OCI-LY7 (cell line): Measurements from ENCODE around the gene AMBP. TPM values are rescaled to one million over a fixed set of nuclear protein-coding genes. Genes with fewer than 3 reads are reported as not detected.

Source experiments
- BruUV-seq: library from RNA; stranded (reverse); fragments of 400-500 nt; replicated peaks from 2 replicates; lab custom pipeline; 2021; lab: Mats Ljungman, UMichigan
- CTCF ChIA-PET: fragments of 300-600 bp; sonication (Branson Sonifier 250); formaldehyde crosslinking; loops from one replicate; lab custom pipeline; 2022; ENCODE audit warnings: antibody characterized with exemption; ENCODE audit not compliant: unreplicated experiment; lab: Charles Lee
- POLR2A ChIA-PET: fragments of 300-600 bp; sonication (Branson Sonifier 250); formaldehyde crosslinking; loops from one replicate; lab custom pipeline; 2022; ENCODE audit warnings: antibody characterized with exemption; lab: Charles Lee
- DNase-seq: peaks from one replicate; pipeline ENCODE4 v3.0.0-alpha.2; 2015; ENCODE audit warnings: low spot score
- H2AFZ ChIP-seq: fragments of 200-600 bp; sonication (generic), shearing (Covaris generic); 2 replicates; pipeline ENCODE4 v1.6.1; 2014; ENCODE audit warnings: mild to moderate bottlenecking, antibody characterized with exemption, low read length, moderate library complexity
- H3K27ac ChIP-seq: fragments of 200-600 bp; sonication (generic); 2 replicates; pipeline ENCODE4 v1.5.1; 2014; ENCODE audit warnings: mixed run types, low read depth, mild to moderate bottlenecking, moderate library complexity, low read length, inconsistent platforms; ENCODE audit not compliant: poor library complexity, severe bottlenecking
- H3K36me3 ChIP-seq: fragments of 200-600 bp; sonication (generic); 2 replicates; pipeline ENCODE4 v1.6.1; 2014; ENCODE audit warnings: mild to moderate bottlenecking, antibody characterized with exemption, low read length, moderate library complexity, mixed read lengths; ENCODE audit not compliant: insufficient read depth
- H3K4me1 ChIP-seq: fragments of 200-600 bp; sonication (generic); 2 replicates; pipeline ENCODE4 v1.5.1; 2014; ENCODE audit warnings: mild to moderate bottlenecking, low read length; ENCODE audit not compliant: insufficient read depth, poor library complexity, severe bottlenecking
- H3K4me2 ChIP-seq: fragments of 200-600 bp; sonication (generic); 2 replicates; pipeline ENCODE4 v1.6.1; 2014; ENCODE audit warnings: mild to moderate bottlenecking, low read length
- H3K4me3 ChIP-seq: fragments of 200-600 bp; sonication (generic); 2 replicates; pipeline ENCODE4 v1.5.1; 2014; ENCODE audit warnings: mild to moderate bottlenecking, low read depth, low read length; ENCODE audit not compliant: poor library complexity, severe bottlenecking
- H3K79me2 ChIP-seq: fragments of 200-600 bp; sonication (generic); 2 replicates; pipeline ENCODE4 v1.6.1; 2016; ENCODE audit warnings: low read depth, mild to moderate bottlenecking, low read length, moderate library complexity, mixed read lengths; ENCODE audit not compliant: insufficient read depth
- H3K9me2 ChIP-seq: fragments of 200-600 bp; sonication (generic); 2 replicates; pipeline ENCODE4 v1.6.1; 2016; ENCODE audit warnings: mild to moderate bottlenecking, low read length, mixed read lengths; ENCODE audit not compliant: insufficient read depth
- H3K9me3 ChIP-seq: fragments of 200-600 bp; sonication (generic); 2 replicates; pipeline ENCODE4 v1.6.1; 2014; ENCODE audit warnings: mild to moderate bottlenecking, mixed run types, low read length, mixed read lengths
- H4K20me1 ChIP-seq: fragments of 200-600 bp; sonication (generic); 2 replicates; pipeline ENCODE4 v1.6.1; 2014; ENCODE audit warnings: mild to moderate bottlenecking, antibody characterized with exemption, low read length, moderate library complexity, mixed read lengths; ENCODE audit not compliant: insufficient read depth
- CTCF ChIP-seq: fragments of 200-600 bp; sonication (generic); conservative IDR thresholded peaks from 2 replicates; pipeline ENCODE4 v1.5.1; 2014; ENCODE audit warnings: mild to moderate bottlenecking, antibody characterized with exemption, low read length, moderate library complexity, mixed read lengths
- EZH2phosphoT487 ChIP-seq: fragments of 200-600 bp; sonication (generic); IDR thresholded peaks from 2 replicates; pipeline ENCODE4 v1.6.1; 2018; ENCODE audit warnings: low read depth, borderline replicate concordance, mild to moderate bottlenecking, mixed run types, antibody characterized with exemption, low read length, moderate library complexity, mixed read lengths
- intact Hi-C: fragments of 100-400 bp; cut with micrococcal nuclease; formaldehyde crosslinking; loops from one replicate; pipeline ENCODE4 v1.10.0; 2022; ENCODE audit not compliant: unreplicated experiment
- total RNA-seq, 2 experiments: library from RNA; depleted of rRNA in 1 of 2; stranded (reverse); fragments of >200 nt in 1 of 2; shearing (Covaris generic) in 1 of 2; gene quantifications; 2 replicates each; pipeline ENCODE4 v1.2.3, GENCODE V29; 2014 to 2022

AMBP gene
- total RNA-seq, 2 experiments from 2014 or later, result not detected

GRCh38 chr9:114119242-114120191 lies 41.4 kb upstream of the AMBP start:
- no peak for TF ChIP-seq EZH2phosphoT487
- TF ChIP-seq CTCF, result no peak
- no peaks in the 10 kb centered on the region for H3K4me1 ChIP-seq
- H3K27ac ChIP-seq, result no peak overlapping the region
- no peaks in the 10 kb centered on the region for H4K20me1 ChIP-seq
- no peaks in the 10 kb centered on the region for H3K9me2 ChIP-seq
- no peak overlapping the region for H2AFZ ChIP-seq
- H3K4me3 ChIP-seq, result no peak overlapping the region
- no peaks in the 10 kb centered on the region for H3K36me3 ChIP-seq
- ChIA-PET CTCF (no interaction called here), POLR2A (no interaction called here)
- no peaks in the 10 kb centered on the region for H3K9me3 ChIP-seq
- H3K4me2 ChIP-seq, result no peak overlapping the region
- intact Hi-C loops, result no loop called here
- no TSS peak for BruUV-seq
- H3K79me2 ChIP-seq, result no peaks in the 10 kb centered on the region
- no peak for DNase-seq

GRCh38 chr9:114117996-114118830 lies 40.1 kb upstream of the AMBP start:
- no peak overlapping the region for H3K4me3 ChIP-seq
- intact Hi-C loops, result no loop called here
- POLR2A ChIA-PET, result interaction anchor here (0.7 kb wide), 1 partner anchor 18 kb away, joined by 3 read pairs; no protein-coding TSS in a partner anchor
- H4K20me1 ChIP-seq, result no peaks in the 10 kb centered on the region
- CTCF ChIA-PET, result interaction anchor here (0.6 kb wide), 1 partner anchor 1249 kb away, joined by 3 read pairs; no protein-coding TSS in a partner anchor
- H3K36me3 ChIP-seq, result no peaks in the 10 kb centered on the region
- H3K9me3 ChIP-seq, result no peaks in the 10 kb centered on the region
- H3K79me2 ChIP-seq, result no peaks in the 10 kb centered on the region
- DNase-seq, result no peak
- BruUV-seq, result no TSS peak
- no peaks in the 10 kb centered on the region for H3K4me1 ChIP-seq
- no peak overlapping the region for H3K4me2 ChIP-seq
- no peak overlapping the region for H3K27ac ChIP-seq
- no peaks in the 10 kb centered on the region for H3K9me2 ChIP-seq
- no peak overlapping the region for H2AFZ ChIP-seq
- TF ChIP-seq CTCF, result no peak
- TF ChIP-seq EZH2phosphoT487, result no peak
